Testis (tissue), 2 donors: ENCODE results near the gene SPIRE2.

ENCODE experiments used
- POLR2A ChIP-seq: fragments of 450-650 bp; IDR thresholded peaks from one replicate; pipeline ENCODE4 v1.6.1; 2017; ENCODE audit warnings: antibody characterized with exemption, mild to moderate bottlenecking, moderate library complexity
- TF ChIP-seq, protein P1 (sequence below), 3 experiments: fragments of 450-650 bp in 2 of 3; fragments of 200-600 bp in 1 of 3; sonication (generic) in 1 of 3; IDR thresholded peaks; one replicate each; pipeline ENCODE4 v1.5.1; 2016 to 2019; ENCODE audit warnings: antibody characterized with exemption in 3 of 3, mild to moderate bottlenecking in 2 of 3, moderate library complexity in 1 of 3

DNA sequence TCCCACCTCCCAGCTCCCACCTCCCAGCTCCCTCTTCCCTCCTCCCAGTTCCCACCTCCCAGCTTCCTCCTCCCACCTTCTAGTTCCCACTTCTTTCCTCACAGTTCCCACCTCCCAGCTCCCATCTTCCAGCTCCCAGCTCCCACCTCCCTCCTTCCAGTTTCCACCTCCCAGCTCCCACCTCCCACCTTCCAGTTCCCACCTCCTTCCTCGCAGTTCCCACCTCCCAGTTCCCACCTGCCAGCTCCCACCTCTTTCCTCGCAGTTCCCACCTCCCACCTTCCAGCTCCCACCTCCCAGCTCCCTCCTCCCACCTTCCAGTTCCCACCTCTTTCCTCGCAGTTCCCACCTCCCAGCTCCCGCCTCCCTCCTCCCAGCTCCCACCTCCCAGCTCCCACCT, 80.0 kb downstream of the SPIRE2 start:
- TF ChIP-seq, protein P1, sequence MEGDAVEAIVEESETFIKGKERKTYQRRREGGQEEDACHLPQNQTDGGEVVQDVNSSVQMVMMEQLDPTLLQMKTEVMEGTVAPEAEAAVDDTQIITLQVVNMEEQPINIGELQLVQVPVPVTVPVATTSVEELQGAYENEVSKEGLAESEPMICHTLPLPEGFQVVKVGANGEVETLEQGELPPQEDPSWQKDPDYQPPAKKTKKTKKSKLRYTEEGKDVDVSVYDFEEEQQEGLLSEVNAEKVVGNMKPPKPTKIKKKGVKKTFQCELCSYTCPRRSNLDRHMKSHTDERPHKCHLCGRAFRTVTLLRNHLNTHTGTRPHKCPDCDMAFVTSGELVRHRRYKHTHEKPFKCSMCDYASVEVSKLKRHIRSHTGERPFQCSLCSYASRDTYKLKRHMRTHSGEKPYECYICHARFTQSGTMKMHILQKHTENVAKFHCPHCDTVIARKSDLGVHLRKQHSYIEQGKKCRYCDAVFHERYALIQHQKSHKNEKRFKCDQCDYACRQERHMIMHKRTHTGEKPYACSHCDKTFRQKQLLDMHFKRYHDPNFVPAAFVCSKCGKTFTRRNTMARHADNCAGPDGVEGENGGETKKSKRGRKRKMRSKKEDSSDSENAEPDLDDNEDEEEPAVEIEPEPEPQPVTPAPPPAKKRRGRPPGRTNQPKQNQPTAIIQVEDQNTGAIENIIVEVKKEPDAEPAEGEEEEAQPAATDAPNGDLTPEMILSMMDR (IDR thresholded peaks at IDR 0.05), result no peak
- TF ChIP-seq POLR2A, result no peak
